HEK293 (cell line): ENCODE results near the gene CCND3.
A peak's percentile ranks its signal among the peaks of the same experiment; 100 is the strongest.

ENCODE experiments used
- CTCF ChIA-PET: fragments of 350-600 bp; formaldehyde crosslinking; extraction: SDS; loops from one replicate; lab custom pipeline; 2021; ENCODE audit warnings: antibody characterized with exemption; lab: Yijun Ruan, JAX
- POLR2A ChIA-PET: fragments of 300-600 bp; formaldehyde crosslinking; extraction: SDS; loops from one replicate; lab custom pipeline; 2020; ENCODE audit warnings: antibody characterized with exemption, inconsistent platforms; lab: Yijun Ruan, JAX
- H3K27ac ChIP-seq: fragments of 200-500 bp; sonication (Bioruptor generic); 2 replicates; pipeline ENCODE4 v1.5.1; 2014; ENCODE audit warnings: low read depth, low read length, control low read depth, inconsistent platforms; ENCODE audit errors: extremely low read depth
- H3K36me3 ChIP-seq, 2 experiments: fragments of 200-500 bp in 1 of 2; sonication (Bioruptor generic) in 1 of 2; 1 replicate in 1 of 2; 2 replicates in 1 of 2; pipeline ENCODE4 v1.5.1; 2014 to 2017; ENCODE audit warnings: inconsistent platforms in 2 of 2, low read length in 2 of 2; ENCODE audit not compliant: control insufficient read depth in 2 of 2, insufficient read depth in 1 of 2
- H3K4me1 ChIP-seq: fragments of 200-500 bp; sonication (Bioruptor generic); 2 replicates; pipeline ENCODE4 v1.5.1; 2014; ENCODE audit warnings: mild to moderate bottlenecking, low read length, inconsistent platforms; ENCODE audit not compliant: control insufficient read depth, insufficient read depth
- H3K4me3 ChIP-seq: 2 replicates; pipeline ENCODE4 v1.5.1; 2011; ENCODE audit warnings: low read depth, mild to moderate bottlenecking, control low read depth, low read length, moderate library complexity
- H3K9me3 ChIP-seq: fragments of 200-500 bp; sonication (Bioruptor generic); 2 replicates; pipeline ENCODE4 v1.5.1; 2014; ENCODE audit warnings: low read depth, low read length, inconsistent platforms; ENCODE audit not compliant: control insufficient read depth, insufficient read depth
- HOXA7 ChIP-seq: sonication (generic); formaldehyde crosslinking; IDR thresholded peaks from 2 replicates; pipeline ENCODE4 v1.8.1; 2022; ENCODE audit warnings: missing genetic modification reagents, borderline replicate concordance
- MYNN ChIP-seq: fragments of 450-650 bp; formaldehyde crosslinking; IDR thresholded peaks from 2 replicates; pipeline ENCODE4 v1.5.1; 2016; ENCODE audit warnings: missing biosample characterization, missing genetic modification characterization, borderline replicate concordance
- MZF1 ChIP-seq: fragments of 450-650 bp; formaldehyde crosslinking; IDR thresholded peaks from 2 replicates; pipeline ENCODE4 v1.5.1; 2017; ENCODE audit warnings: missing biosample characterization, missing genetic modification characterization, borderline replicate concordance
- SCRT2 ChIP-seq: fragments of 450-650 bp; formaldehyde crosslinking; IDR thresholded peaks from 2 replicates; pipeline ENCODE4 v1.5.1; 2016; ENCODE audit warnings: missing biosample characterization, missing genetic modification characterization
- ZFHX2 ChIP-seq: fragments of 450-650 bp; formaldehyde crosslinking; conservative IDR thresholded peaks from 2 replicates; pipeline ENCODE4 v1.5.1; 2016; ENCODE audit warnings: missing biosample characterization, missing genetic modification characterization
- ZNF10 ChIP-seq: fragments of 450-650 bp; formaldehyde crosslinking; IDR thresholded peaks from 2 replicates; pipeline ENCODE4 v1.5.1; 2017; ENCODE audit warnings: missing biosample characterization, missing genetic modification characterization
- ZNF280C ChIP-seq: fragments of 450-650 bp; formaldehyde crosslinking; IDR thresholded peaks from 2 replicates; pipeline ENCODE4 v1.5.1; 2016; ENCODE audit warnings: missing biosample characterization, missing genetic modification characterization
- ZNF354C ChIP-seq: fragments of 450-650 bp; formaldehyde crosslinking; IDR thresholded peaks from 2 replicates; pipeline ENCODE4 v1.5.1; 2016; ENCODE audit warnings: missing biosample characterization, missing genetic modification characterization, low read depth, borderline replicate concordance
- ZNF404 ChIP-seq: fragments of 450-650 bp; formaldehyde crosslinking; IDR thresholded peaks from 2 replicates; pipeline ENCODE4 v1.5.1; 2017; ENCODE audit warnings: missing biosample characterization, missing genetic modification characterization
- ZNF416 ChIP-seq: fragments of 450-650 bp; formaldehyde crosslinking; IDR thresholded peaks from 2 replicates; pipeline ENCODE4 v1.5.1; 2016; ENCODE audit warnings: missing biosample characterization, missing genetic modification characterization
- ZNF426 ChIP-seq: fragments of 450-650 bp; formaldehyde crosslinking; IDR thresholded peaks from 2 replicates; pipeline ENCODE4 v1.5.1; 2017; ENCODE audit warnings: missing biosample characterization, missing genetic modification characterization, mild to moderate bottlenecking, inconsistent platforms, moderate library complexity
- ZNF449 ChIP-seq: fragments of 450-650 bp; formaldehyde crosslinking; IDR thresholded peaks from 2 replicates; pipeline ENCODE4 v1.5.1; 2017; ENCODE audit warnings: missing biosample characterization, mild to moderate bottlenecking, missing genetic modification characterization, moderate library complexity
- ZNF473 ChIP-seq: fragments of 450-650 bp; formaldehyde crosslinking; IDR thresholded peaks from 2 replicates; pipeline ENCODE4 v1.5.1; 2017; ENCODE audit warnings: missing biosample characterization, missing genetic modification characterization
- ZNF521 ChIP-seq: fragments of 450-650 bp; formaldehyde crosslinking; IDR thresholded peaks from 2 replicates; pipeline ENCODE4 v1.5.1; 2017; ENCODE audit warnings: missing biosample characterization, mild to moderate bottlenecking, missing genetic modification characterization
- ZNF571 ChIP-seq: fragments of 450-650 bp; formaldehyde crosslinking; IDR thresholded peaks from 2 replicates; pipeline ENCODE4 v1.5.0; 2017; ENCODE audit warnings: missing biosample characterization, missing genetic modification characterization
- ZNF600 ChIP-seq: fragments of 450-650 bp; formaldehyde crosslinking; IDR thresholded peaks from 2 replicates; pipeline ENCODE4 v1.5.1; 2016; ENCODE audit warnings: missing biosample characterization, missing genetic modification characterization
- ZNF629 ChIP-seq: fragments of 450-650 bp; formaldehyde crosslinking; IDR thresholded peaks from 2 replicates; pipeline ENCODE4 v1.5.1; 2017; ENCODE audit warnings: missing biosample characterization, missing genetic modification characterization
- ZNF654 ChIP-seq: fragments of 450-650 bp; formaldehyde crosslinking; IDR thresholded peaks from 2 replicates; pipeline ENCODE4 v1.5.1; 2016; ENCODE audit warnings: low read depth, missing biosample characterization, missing genetic modification characterization
- ZSCAN4 ChIP-seq: fragments of 450-650 bp; formaldehyde crosslinking; IDR thresholded peaks from 2 replicates; pipeline ENCODE4 v1.5.1; 2017; ENCODE audit warnings: missing biosample characterization, missing genetic modification characterization
- TF ChIP-seq, protein P1 (sequence below): fragments of 450-650 bp; formaldehyde crosslinking; IDR thresholded peaks from 2 replicates; pipeline ENCODE4 v1.5.1; 2016; ENCODE audit warnings: missing biosample characterization, missing genetic modification characterization
- TF ChIP-seq, protein P2 (sequence below): fragments of 450-650 bp; formaldehyde crosslinking; IDR thresholded peaks from 2 replicates; pipeline ENCODE4 v1.5.1; 2017; ENCODE audit warnings: missing biosample characterization, missing genetic modification characterization

Gene CCND3

GRCh38 chr6:41920921-41921711 lies 20.5 kb downstream of the CCND3 start, which contains the start of the genes BYSL and MED20 (continued):
- peak; percentile 87 for TF ChIP-seq ZFHX2 (tag by site-specific recombination)
- TF ChIP-seq HOXA7 (CRISPR knock-in tag) = no peak
- no peak for TF ChIP-seq ZNF521 (tag by site-specific recombination)
- TF ChIP-seq, protein P1, sequence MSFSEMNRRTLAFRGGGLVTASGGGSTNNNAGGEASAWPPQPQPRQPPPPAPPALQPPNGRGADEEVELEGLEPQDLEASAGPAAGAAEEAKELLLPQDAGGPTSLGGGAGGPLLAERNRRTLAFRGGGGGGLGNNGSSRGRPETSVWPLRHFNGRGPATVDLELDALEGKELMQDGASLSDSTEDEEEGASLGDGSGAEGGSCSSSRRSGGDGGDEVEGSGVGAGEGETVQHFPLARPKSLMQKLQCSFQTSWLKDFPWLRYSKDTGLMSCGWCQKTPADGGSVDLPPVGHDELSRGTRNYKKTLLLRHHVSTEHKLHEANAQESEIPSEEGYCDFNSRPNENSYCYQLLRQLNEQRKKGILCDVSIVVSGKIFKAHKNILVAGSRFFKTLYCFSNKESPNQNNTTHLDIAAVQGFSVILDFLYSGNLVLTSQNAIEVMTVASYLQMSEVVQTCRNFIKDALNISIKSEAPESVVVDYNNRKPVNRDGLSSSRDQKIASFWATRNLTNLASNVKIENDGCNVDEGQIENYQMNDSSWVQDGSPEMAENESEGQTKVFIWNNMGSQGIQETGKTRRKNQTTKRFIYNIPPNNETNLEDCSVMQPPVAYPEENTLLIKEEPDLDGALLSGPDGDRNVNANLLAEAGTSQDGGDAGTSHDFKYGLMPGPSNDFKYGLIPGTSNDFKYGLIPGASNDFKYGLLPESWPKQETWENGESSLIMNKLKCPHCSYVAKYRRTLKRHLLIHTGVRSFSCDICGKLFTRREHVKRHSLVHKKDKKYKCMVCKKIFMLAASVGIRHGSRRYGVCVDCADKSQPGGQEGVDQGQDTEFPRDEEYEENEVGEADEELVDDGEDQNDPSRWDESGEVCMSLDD (tag by site-specific recombination) = peak; percentile 66
- no peak for TF ChIP-seq ZNF473 (tag by site-specific recombination)
- no peak for TF ChIP-seq ZNF354C (tag by site-specific recombination)
- no peak for TF ChIP-seq ZNF10 (tag by site-specific recombination)
- no peak for TF ChIP-seq ZNF426
- TF ChIP-seq, protein P2, sequence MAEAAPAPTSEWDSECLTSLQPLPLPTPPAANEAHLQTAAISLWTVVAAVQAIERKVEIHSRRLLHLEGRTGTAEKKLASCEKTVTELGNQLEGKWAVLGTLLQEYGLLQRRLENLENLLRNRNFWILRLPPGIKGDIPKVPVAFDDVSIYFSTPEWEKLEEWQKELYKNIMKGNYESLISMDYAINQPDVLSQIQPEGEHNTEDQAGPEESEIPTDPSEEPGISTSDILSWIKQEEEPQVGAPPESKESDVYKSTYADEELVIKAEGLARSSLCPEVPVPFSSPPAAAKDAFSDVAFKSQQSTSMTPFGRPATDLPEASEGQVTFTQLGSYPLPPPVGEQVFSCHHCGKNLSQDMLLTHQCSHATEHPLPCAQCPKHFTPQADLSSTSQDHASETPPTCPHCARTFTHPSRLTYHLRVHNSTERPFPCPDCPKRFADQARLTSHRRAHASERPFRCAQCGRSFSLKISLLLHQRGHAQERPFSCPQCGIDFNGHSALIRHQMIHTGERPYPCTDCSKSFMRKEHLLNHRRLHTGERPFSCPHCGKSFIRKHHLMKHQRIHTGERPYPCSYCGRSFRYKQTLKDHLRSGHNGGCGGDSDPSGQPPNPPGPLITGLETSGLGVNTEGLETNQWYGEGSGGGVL = no peak; the same call in 1 of the 2 replicates
- peak; percentile 98 for TF ChIP-seq ZNF629 (tag by site-specific recombination)
- TF ChIP-seq ZNF571 (tag by site-specific recombination) = no peak
- no peak for TF ChIP-seq ZNF416
- TF ChIP-seq, all 188 proteins: peak for 56

GRCh38 chr6:41917528-41917927 lies 24.1 kb downstream of the CCND3 start:
- no peak overlapping the region for H3K4me3 ChIP-seq
- ChIA-PET POLR2A (no interaction called here), CTCF (no interaction called here)
- peaks cover 23 to 47% of the 10 kb centered on the region in 2 experiments; a peak in 2 of 3 replicates for H3K36me3 ChIP-seq
- H3K27ac ChIP-seq = no peak overlapping the region
- H3K4me1 ChIP-seq = peaks cover 6% of the 10 kb centered on the region
- TF ChIP-seq SCRT2 (tag by site-specific recombination) = peak; percentile 70
- no peak for TF ChIP-seq ZNF600 (tag by site-specific recombination)
- TF ChIP-seq ZNF449 (tag by site-specific recombination) = no peak
- no peak for TF ChIP-seq ZNF404 (tag by site-specific recombination)
- TF ChIP-seq ZSCAN4 = no peak
- no peak for TF ChIP-seq MYNN (tag by site-specific recombination)
- TF ChIP-seq MZF1 (tag by site-specific recombination) = no peak
- TF ChIP-seq ZNF280C (tag by site-specific recombination) = no peak
- TF ChIP-seq ZNF654 = no peak
- TF ChIP-seq, all 188 proteins: peak for 1
- no peaks in the 10 kb centered on the region for H3K9me3 ChIP-seq
